ENCODE results near the gene HID1.

HID1 gene

GRCh38 chr17:74954665-74955421 is 17.7 kb downstream of the HID1 start:
- TF ChIP-seq CTCF (conservative IDR thresholded peaks at IDR 0.05), result no peak
- H3K27ac ChIP-seq, result no peak overlapping the region

DNA sequence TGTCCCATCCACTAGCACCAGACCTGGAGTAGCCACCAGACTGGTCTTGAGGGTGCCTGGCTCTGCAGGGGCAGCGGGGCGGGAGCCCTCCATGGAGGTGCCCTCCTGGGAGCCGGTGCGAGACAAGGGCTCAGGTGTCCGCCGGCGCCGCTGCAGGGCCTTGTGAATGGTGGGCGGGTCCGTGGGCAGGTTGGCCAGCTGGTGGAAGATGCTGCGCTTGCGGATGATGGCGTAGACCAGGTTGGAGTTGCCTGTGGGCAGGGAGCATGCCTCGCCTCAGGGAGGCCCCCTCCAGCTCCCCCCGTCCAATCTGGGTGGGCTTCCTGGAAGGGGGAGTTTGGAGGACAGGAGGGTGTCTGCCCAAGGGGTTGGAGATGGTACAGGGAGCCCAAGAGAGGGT is 18.4 kb downstream of the HID1 start:
- H3K27ac ChIP-seq, result no peak overlapping the region
- no peak for TF ChIP-seq CTCF (conservative IDR thresholded peaks at IDR 0.05)

DNA sequence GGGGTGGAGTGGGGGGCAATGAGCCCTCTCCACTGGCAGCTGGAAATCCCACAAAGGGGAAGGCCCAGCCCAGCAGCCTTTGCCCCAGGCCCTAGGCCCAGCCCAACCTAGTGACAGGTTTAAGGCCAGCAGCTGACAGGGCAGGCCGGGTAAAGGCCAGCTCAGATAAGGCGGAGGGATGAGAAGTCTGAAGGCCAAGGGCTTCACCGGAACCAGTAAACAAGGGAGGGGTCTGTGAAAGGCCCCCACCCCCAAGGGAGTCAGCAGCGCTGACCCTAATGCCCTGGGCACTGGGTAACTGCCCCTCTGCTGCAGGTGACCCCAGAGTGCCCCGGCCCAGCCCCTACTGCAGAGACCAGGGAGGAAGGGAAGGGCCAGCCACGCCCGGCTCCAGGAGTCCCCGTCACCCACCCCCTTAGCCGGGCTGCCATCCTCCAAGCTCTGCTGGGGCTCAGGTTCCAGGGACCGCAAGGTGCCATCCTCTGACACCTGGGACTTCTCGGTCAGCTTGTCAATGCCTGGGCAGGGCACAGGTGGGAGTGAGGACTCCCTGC is 19.3 kb downstream of the HID1 start:
- TF ChIP-seq CTCF (conservative IDR thresholded peaks at IDR 0.05), result no peak
- H3K27ac ChIP-seq, result no peak overlapping the region

DNA sequence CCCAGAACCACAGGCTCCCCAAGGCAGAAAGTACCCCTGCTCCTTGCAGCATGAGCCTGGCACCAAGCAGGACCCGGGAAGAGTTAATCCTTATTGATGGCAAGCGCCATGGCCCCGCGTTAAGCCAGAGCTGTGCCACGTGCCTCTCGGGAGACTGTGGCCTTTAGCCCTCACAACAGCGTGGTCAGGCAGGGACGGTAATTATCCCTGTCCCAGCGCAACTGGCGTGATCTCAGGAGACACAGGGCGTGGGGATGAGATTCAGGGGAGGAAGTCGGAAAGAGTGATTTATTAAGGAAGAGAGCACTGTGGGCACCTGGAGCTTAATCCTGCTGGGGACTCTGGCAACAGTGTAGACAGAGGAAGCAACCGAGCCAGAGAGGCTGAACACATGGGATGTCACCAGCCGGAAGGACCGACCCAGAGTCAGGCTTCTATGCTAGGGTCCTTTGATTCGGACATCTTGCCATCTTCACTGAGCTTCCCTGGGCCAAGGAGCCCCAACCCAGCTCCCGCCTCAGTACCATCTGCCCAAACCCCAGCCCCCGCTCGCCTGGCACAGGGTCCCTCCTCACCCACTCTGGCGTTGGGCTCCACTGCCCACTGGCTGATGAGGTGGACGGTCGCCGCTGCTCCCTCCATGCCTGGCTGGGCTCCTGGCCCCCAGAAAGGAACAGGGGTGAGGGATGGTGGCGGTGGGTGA is 20.0 kb downstream of the HID1 start:
- TF ChIP-seq CTCF (conservative IDR thresholded peaks at IDR 0.05), result no peak
- no peak overlapping the region for H3K27ac ChIP-seq

- TF ChIP-seq CTCF (conservative IDR thresholded peaks at IDR 0.05), result no peak
Observed at GRCh38 chr17:74951680-74952421, 20.7 kb downstream of the HID1 start.

GRCh38 chr17:74951065-74951464 is 21.5 kb downstream of the HID1 start:
- TF ChIP-seq CTCF (conservative IDR thresholded peaks at IDR 0.05), result no peak
- no peak overlapping the region for H3K27ac ChIP-seq

More at GRCh38 chr17:74951680-74952421, 20.7 kb downstream of the HID1 start:
- no peak overlapping the region for H3K27ac ChIP-seq

DNA sequence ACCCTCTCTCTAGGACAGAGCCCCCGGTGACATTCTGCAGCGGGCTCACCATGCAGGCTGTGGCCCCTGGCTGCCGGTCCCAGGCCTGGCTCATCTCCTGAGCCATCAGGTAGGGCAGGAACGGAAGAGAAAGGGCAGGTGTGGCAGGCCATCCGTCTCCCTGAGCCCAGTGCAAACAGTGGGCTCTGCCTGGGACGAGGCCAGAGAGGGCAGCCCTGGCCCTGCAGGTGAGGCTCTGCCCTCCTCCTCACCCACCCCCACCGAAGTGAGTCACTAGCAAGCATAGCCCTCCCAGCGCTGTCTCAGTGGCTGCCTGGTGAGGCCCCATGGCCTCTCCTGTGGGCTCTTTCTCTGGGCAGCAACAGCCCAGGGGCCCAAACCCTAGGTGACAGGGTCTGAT is 22.4 kb downstream of the HID1 start:
- TF ChIP-seq CTCF (conservative IDR thresholded peaks at IDR 0.05), result no peak

More for the DNA sequence above, 22.4 kb downstream of the HID1 start:
- H3K27ac ChIP-seq, result no peak overlapping the region

All from VCaP (cell line).